ENCODE measurements around the gene PPP1R36.

DNA sequence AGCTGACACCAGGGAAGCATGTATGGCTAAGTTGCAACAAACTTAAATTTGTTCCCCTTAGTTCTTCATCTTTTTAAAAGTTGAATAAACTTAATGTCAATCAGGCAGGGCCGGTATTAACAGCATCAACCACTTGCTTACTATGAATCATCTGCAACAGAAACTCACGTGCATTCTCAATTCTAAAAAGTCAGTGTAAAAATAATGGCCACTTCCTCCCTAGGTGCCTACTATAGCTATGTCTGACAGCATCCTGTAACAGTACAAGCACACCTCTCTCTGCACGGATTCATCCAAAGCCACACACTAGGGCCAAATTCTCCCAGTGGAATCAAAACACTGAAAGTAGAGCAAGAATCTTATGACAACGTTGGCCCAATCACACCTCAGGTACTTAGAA lies 48.6 kb downstream of the PPP1R36 start:
- no peak for TF ChIP-seq POLR2A (IDR thresholded peaks at IDR 0.05; ENCODE audit: low read depth, low read length)
- TF ChIP-seq CTCF (conservative IDR thresholded peaks at IDR 0.05; ENCODE audit: low read depth, low read length), result no peak
- no peak for TF ChIP-seq MAZ (IDR thresholded peaks at IDR 0.05; ENCODE audit: borderline replicate concordance, low read depth, low read length)
- TF ChIP-seq USF2 (IDR thresholded peaks at IDR 0.05; ENCODE audit: low read depth, low read length), result no peak
- TF ChIP-seq RAD21 (IDR thresholded peaks at IDR 0.05; ENCODE audit: low read length), result no peak
- no peak for TF ChIP-seq SMC3 (IDR thresholded peaks at IDR 0.05; ENCODE audit: low read depth, low read length)
